GM13977 (cell line): ENCODE results near the gene VSIG4.

Experiments
- DNase-seq: peaks from one replicate; pipeline ENCODE4 v3.0.0; 2012; ENCODE audit warnings: low spot score
- CTCF ChIP-seq: IDR thresholded peaks from 2 replicates; pipeline ENCODE4 v1.5.1; 2012; ENCODE audit warnings: mild to moderate bottlenecking, control low read depth; ENCODE audit not compliant: insufficient read depth; ENCODE audit errors: extremely low read depth, missing control alignments
- in situ Hi-C: fragments of 300-500 bp; cut with MboI; formaldehyde crosslinking; loops from one replicate; pipeline ENCODE4 v1.12.0; 2022; ENCODE audit warnings: low sequenced_read_pairs, low pct_unique_long_range_greater_than_20kb, mixed read lengths, inconsistent platforms; ENCODE audit not compliant: unreplicated experiment

VSIG4 gene

DNA sequence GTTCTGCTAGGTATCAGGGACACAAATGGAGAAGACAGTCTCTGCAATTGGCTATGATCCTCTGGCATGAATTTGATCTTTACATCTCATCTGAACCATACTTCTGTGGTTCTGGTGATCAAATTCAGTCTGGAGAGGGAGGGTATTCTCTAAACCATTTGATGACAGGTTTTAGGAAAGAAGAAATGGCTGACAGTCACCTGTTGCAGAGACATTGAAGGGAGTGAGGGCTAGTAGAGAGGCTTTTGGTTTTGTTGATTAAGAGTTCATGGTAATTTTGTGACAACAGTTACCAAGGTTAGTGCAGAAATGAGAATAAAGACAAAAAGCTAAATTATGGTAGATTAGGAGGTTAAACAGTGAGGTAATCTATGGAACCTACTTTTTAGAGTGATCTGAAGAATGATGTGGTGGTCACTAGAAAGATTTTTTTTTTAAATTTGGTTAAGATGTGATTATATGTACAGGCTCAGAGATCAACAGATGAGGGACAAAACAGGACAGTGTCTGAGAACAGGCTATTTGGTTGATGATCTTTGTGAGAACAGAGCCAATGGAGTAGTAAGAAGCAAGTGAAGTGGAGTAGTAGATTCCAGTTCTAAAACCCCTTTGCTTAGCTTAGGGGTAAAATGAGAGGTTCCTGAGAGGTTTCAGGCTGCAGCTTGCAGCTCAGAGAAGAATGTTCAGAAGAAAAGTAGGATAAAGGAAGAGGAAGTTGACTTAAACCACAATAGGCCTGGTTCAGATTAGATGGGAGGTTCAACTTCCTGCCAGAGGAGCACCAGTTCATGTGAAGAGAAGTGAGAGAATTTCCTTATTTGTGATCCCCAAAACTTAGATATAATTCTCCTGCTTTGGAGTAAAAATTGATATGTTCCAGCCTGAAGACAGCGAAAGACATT is 34.7 kb downstream of the VSIG4 start:
- TF ChIP-seq CTCF, result no peak
- in situ Hi-C loops, result loop anchor here (10.0 kb wide), 1 partner anchor 420 kb away; no protein-coding TSS in a partner anchor
- DNase-seq, result no peak

DNA sequence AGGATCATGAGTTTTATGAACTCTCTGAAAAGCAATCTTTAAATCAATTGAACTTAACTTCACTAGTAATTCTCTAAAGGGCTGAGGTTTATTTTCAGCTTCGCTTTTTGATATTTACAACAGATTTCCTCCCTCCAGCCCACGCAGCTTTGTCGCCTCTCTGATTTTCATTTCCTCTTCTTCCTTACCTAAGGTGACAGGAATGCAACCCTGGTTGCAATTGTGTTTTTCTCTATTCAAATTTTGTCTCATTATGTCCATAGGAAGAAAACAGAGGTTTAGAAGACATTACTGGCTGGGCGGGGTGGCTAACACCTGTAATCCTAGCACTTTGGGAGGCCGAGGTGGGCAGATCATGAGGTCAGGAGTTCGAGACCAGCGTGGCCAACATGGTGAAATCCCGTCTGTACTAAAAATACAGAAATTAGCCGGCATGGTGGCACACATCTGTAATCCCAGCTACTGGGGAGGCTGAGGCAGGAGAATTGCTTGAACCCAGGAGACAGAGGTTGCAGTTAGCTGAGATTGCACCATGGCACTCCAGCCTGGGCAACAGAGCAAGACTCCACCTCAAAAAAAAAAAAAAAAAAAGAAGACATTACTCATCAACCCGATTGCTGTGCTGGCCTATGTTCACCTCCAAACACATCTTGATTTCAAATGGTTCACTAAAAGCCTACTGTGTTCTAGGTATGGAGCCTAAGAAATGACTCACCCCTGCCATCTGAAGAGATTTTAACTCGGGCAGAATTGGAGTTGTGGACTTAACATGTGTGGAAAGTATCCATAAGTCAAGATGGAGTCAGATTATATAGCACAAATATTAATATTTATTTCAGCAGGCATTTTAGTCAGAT is 36.8 kb downstream of the VSIG4 start:
- in situ Hi-C loops, result loop anchor here (10.0 kb wide), 1 partner anchor 418 kb away; no protein-coding TSS in a partner anchor
- TF ChIP-seq CTCF, result no peak
- DNase-seq, result no peak

- in situ Hi-C loops, result loop anchor here (10.0 kb wide), 1 partner anchor 417 kb away; no protein-coding TSS in a partner anchor
- no peak for DNase-seq
- TF ChIP-seq CTCF, result no peak
Measured at GRCh38 chrX:66001596-66001995, 38.3 kb downstream of the VSIG4 start.

- no peak for TF ChIP-seq CTCF
- no peak for DNase-seq
- in situ Hi-C loops, result loop anchor here (10.0 kb wide), 1 partner anchor 416 kb away; no protein-coding TSS in a partner anchor
Measured at GRCh38 chrX:66000628-66001272, 39.1 kb downstream of the VSIG4 start.

DNA sequence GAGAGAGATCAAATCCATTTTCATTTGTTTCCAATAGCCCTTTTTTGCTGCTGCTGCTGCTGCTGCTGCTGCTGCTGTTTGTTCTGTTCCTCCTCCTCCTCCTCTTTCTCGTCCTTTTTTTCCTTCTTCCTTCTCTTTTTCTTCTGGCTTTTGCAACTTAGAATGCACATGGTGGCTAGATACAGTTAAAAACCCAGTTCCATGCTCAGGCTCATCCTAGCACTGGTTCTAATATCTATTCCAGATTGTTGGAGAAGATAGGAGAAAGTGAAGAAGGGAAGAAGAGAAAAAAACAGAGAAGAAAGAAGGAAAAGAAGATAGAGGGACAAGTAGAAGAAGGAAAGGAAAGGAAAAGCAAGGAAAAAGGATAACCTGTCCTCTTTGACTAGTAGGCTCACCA is 39.7 kb downstream of the VSIG4 start:
- in situ Hi-C loops, result loop anchor here (10.0 kb wide), 1 partner anchor 415 kb away; no protein-coding TSS in a partner anchor
- no peak for DNase-seq
- TF ChIP-seq CTCF, result no peak
